Activated T-helper 17 cell treated with anti-CD3 and anti-CD28 coated beads, Interleukin-2, amount 50 U/mL, for 72 hours (primary cell): ENCODE results near the gene DAAM2. TPM values are rescaled to one million over a fixed set of nuclear protein-coding genes. Genes with fewer than 3 reads are reported as not detected.

Source experiments
- ATAC-seq: fragments of 150-1000 bp; cut with Tn5 transposase; replicated peaks from 2 replicates; pipeline ENCODE4 v1.10.0; 2021; ENCODE audit warnings: mild to moderate bottlenecking, moderate library complexity
- H3K27ac Mint-ChIP-seq: one replicate; pipeline ENCODE4 v1.8.0; 2022; ENCODE audit warnings: mixed read lengths
- H3K27me3 Mint-ChIP-seq: one replicate; pipeline ENCODE4 v1.8.0; 2022; ENCODE audit warnings: mixed read lengths
- H3K36me3 Mint-ChIP-seq: one replicate; pipeline ENCODE4 v1.8.0; 2022; ENCODE audit warnings: low read depth, mild to moderate bottlenecking, mixed read lengths
- H3K4me1 Mint-ChIP-seq: one replicate; pipeline ENCODE4 v1.8.0; 2022; ENCODE audit warnings: mixed read lengths
- H3K4me3 Mint-ChIP-seq: one replicate; pipeline ENCODE4 v1.8.0; 2022; ENCODE audit warnings: mild to moderate bottlenecking, mixed read lengths
- H3K9me3 Mint-ChIP-seq: one replicate; pipeline ENCODE4 v1.8.0; 2022; ENCODE audit warnings: mixed read lengths
- total RNA-seq, 2 donors: library from RNA; stranded (reverse); gene quantifications; one replicate each; pipeline ENCODE4 v1.2.3, GENCODE V29; 2022

DAAM2 gene
- total RNA-seq, 2 donors from 2014 or later: not detected

GRCh38 chr6:39800034-39801032 is 8.2 kb downstream of the DAAM2 start:
- no peak for ATAC-seq
- peaks cover 15% of the 10 kb centered on the region for H3K27me3 Mint-ChIP-seq
- no peak overlapping the region for H3K27ac Mint-ChIP-seq
- H3K36me3 Mint-ChIP-seq: no peaks in the 10 kb centered on the region
- no peak overlapping the region for H3K4me3 Mint-ChIP-seq
- no peaks in the 10 kb centered on the region for H3K4me1 Mint-ChIP-seq
- H3K9me3 Mint-ChIP-seq: no peaks in the 10 kb centered on the region

GRCh38 chr6:39801456-39802251 is 9.5 kb downstream of the DAAM2 start:
- no peak overlapping the region for H3K4me3 Mint-ChIP-seq
- H3K9me3 Mint-ChIP-seq: no peaks in the 10 kb centered on the region
- H3K27me3 Mint-ChIP-seq: peaks cover 15% of the 10 kb centered on the region
- no peak for ATAC-seq
- no peak overlapping the region for H3K27ac Mint-ChIP-seq
- H3K4me1 Mint-ChIP-seq: no peaks in the 10 kb centered on the region
- no peaks in the 10 kb centered on the region for H3K36me3 Mint-ChIP-seq

DNA sequence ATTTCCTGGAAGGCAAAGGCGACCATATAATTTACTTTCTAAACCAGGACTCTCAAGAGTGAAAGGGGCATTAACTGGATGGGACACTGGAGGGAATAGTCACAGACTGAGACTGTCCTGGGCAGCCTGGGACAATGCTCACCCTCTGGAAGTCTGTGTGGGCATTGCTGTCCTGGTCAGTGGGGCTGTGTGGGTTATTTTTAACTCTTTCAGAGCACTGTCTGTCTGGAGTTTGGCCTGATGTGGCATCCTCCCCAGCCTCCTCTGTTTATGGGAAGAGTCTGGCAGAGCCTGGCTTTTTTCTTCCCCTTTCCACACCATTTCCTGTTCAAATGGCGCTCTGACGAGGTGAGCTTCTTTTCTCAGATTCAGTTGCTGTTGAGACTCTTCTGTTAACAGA is 11.7 kb downstream of the DAAM2 start:
- Mint-ChIP-seq H3K27me3 (peaks cover 22% of the 10 kb centered on the region), H3K27ac (no peak overlapping the region), H3K4me3 (no peak overlapping the region), H3K36me3 (no peaks in the 10 kb centered on the region), H3K4me1 (no peaks in the 10 kb centered on the region), H3K9me3 (no peaks in the 10 kb centered on the region)
- ATAC-seq: no peak

DNA sequence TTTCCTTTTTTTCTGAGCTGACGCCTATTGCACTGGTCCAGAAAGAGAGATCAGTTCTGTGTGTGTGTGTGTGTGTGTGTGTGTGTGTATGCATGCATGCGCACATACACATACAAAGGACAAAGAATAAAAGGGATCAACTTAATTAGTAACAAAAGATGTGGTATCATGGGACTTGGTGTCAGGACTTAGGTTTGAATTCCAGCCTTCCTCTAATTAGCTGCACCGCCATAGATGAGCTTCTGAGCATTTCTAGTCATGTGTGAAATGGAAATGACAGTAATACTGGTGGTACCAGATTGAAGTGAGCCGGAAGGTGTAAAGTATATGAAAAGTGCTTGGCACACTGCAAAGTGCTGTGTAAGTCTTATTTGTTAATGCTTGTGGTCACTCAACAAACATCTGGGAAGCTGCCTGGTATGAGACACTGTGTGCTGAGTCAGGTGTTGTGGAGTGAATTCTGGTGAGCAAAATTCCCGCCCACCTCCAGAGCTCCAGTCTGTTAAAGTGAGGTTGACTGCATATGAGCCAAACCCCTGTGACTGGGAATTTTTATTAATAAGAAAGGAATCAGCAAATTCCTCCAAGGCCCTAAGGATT is 12.4 kb downstream of the DAAM2 start:
- no peak overlapping the region for H3K4me3 Mint-ChIP-seq
- no peaks in the 10 kb centered on the region for H3K36me3 Mint-ChIP-seq
- no peaks in the 10 kb centered on the region for H3K9me3 Mint-ChIP-seq
- H3K27ac Mint-ChIP-seq: no peak overlapping the region
- no peaks in the 10 kb centered on the region for H3K4me1 Mint-ChIP-seq
- no peak for ATAC-seq
- H3K27me3 Mint-ChIP-seq: peaks cover 22% of the 10 kb centered on the region

DNA sequence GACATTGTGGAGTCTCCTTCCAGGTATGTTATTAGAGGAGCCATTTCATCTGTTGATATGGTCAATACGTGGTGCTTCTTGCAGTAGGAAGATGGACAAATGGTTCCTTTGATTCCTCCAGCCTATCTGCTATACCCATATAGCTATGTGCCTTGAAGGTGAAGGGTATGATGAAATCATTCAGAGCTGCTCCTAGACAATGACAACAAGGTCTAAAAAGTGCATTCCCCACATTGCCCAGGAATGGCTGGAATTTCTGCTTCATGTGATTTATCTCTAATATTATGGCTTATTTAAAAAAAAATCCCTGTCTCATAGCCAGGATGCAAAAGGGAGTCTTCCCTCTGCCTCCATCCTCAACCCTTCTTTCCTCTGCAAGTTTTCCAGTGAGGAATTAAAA is 14.1 kb downstream of the DAAM2 start:
- Mint-ChIP-seq H3K9me3 (peaks cover 3% of the 10 kb centered on the region), H3K27me3 (peaks cover 26% of the 10 kb centered on the region), H3K36me3 (no peaks in the 10 kb centered on the region), H3K4me1 (no peaks in the 10 kb centered on the region), H3K27ac (no peak overlapping the region), H3K4me3 (no peak overlapping the region)
- no peak for ATAC-seq

DNA sequence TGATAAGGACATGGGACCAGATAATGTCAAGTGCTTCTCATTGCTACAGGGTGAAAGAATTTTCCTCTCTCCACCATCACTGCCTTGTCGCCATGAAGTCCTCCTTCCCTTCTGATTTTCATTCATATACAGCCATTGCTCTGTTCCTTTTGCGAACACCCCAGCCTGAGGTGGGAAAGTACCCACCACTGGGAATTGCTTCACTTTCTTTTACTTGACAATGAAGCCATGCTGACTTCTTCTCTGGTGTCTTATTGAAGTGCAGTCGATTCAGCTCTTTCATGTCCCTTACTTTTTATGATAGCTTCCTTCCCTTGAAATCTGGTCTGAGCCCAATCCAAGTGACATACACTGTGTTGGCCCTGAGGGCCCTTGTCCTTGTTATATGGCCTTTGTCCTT is 16.2 kb downstream of the DAAM2 start:
- H3K36me3 Mint-ChIP-seq: no peaks in the 10 kb centered on the region
- peaks cover 3% of the 10 kb centered on the region for H3K9me3 Mint-ChIP-seq
- H3K4me3 Mint-ChIP-seq: no peak overlapping the region
- H3K27ac Mint-ChIP-seq: no peak overlapping the region
- peaks cover 35% of the 10 kb centered on the region for H3K27me3 Mint-ChIP-seq
- ATAC-seq: no peak
- H3K4me1 Mint-ChIP-seq: no peaks in the 10 kb centered on the region

- no peak for ATAC-seq
- H3K27ac Mint-ChIP-seq: no peak overlapping the region
- no peaks in the 10 kb centered on the region for H3K36me3 Mint-ChIP-seq
- peaks cover 3% of the 10 kb centered on the region for H3K9me3 Mint-ChIP-seq
- H3K27me3 Mint-ChIP-seq: peaks cover 35% of the 10 kb centered on the region
- H3K4me3 Mint-ChIP-seq: no peak overlapping the region
- H3K4me1 Mint-ChIP-seq: no peaks in the 10 kb centered on the region
Observed at GRCh38 chr6:39808964-39809363, 16.8 kb downstream of the DAAM2 start.

- Mint-ChIP-seq H3K4me1 (no peaks in the 10 kb centered on the region), H3K4me3 (no peak overlapping the region), H3K27me3 (peaks cover 21% of the 10 kb centered on the region), H3K27ac (no peak overlapping the region), H3K9me3 (peaks cover 3% of the 10 kb centered on the region), H3K36me3 (no peaks in the 10 kb centered on the region)
- no peak for ATAC-seq
Observed at GRCh38 chr6:39811835-39812345, 19.7 kb downstream of the DAAM2 start.

GRCh38 chr6:39812496-39812852 is 20.3 kb downstream of the DAAM2 start:
- peaks cover 19% of the 10 kb centered on the region for H3K27me3 Mint-ChIP-seq
- peaks cover 3% of the 10 kb centered on the region for H3K9me3 Mint-ChIP-seq
- no peak overlapping the region for H3K4me3 Mint-ChIP-seq
- H3K36me3 Mint-ChIP-seq: no peaks in the 10 kb centered on the region
- H3K27ac Mint-ChIP-seq: no peak overlapping the region
- H3K4me1 Mint-ChIP-seq: no peaks in the 10 kb centered on the region
- no peak for ATAC-seq

DNA sequence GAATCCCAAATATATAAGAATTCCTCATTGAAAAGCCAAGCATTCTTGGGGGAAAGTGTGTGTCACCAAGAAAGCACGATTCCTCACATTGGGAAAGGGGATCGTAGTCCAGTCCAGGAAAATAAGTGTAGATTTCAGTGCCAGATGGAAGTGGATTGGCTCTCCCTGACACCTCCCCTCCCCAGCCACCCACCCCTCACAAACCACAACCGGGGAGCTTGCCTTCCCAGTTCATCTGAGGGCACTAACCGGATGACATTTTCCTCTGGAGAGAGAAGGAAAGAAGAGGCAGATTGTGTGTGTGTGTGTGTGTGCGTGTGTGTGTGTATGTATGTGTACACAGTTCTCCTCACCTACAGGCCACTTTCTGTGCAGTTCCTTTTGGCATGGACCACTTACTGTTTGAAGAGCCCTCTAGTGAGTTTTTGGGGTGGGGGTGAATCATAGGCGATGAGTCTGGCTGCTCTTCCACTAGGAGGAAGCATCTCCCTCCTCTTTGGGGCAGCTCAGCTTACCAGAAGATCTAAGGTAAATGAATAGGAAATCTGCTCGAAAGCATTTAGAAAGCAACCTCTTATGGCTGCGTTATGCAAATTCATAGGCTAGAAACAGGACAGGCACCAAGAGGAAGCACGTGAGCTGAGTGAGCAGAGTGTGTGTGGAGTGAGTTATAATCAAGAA is 20.8 kb downstream of the DAAM2 start:
- Mint-ChIP-seq H3K27ac (no peak overlapping the region), H3K36me3 (no peaks in the 10 kb centered on the region), H3K27me3 (peaks cover 19% of the 10 kb centered on the region), H3K9me3 (peaks cover 3% of the 10 kb centered on the region), H3K4me1 (no peaks in the 10 kb centered on the region), H3K4me3 (no peak overlapping the region)
- ATAC-seq: no peak

DNA sequence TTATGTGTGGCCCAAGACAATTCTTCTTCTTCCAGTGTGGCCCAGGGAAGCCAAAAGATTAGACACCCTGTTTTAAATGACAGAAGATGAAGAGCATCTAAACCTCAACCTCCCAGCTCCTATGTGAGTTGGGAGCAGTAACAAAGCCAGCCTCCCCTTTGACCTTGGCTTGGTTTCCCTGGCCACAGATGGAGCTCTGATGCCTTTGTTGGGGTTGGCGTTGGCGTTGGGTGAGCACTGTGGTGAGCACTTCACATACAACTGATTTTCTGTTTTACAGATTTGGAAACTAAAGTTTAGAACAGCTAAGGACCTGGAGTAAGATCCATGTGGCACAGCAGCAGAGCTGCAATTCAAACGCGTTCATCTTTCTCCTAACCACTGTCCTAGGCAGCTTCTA is 22.1 kb downstream of the DAAM2 start:
- Mint-ChIP-seq H3K4me3 (no peak overlapping the region), H3K9me3 (peaks cover 3% of the 10 kb centered on the region), H3K36me3 (no peaks in the 10 kb centered on the region), H3K27ac (no peak overlapping the region), H3K4me1 (no peaks in the 10 kb centered on the region), H3K27me3 (peaks cover 13% of the 10 kb centered on the region)
- ATAC-seq: no peak

DNA sequence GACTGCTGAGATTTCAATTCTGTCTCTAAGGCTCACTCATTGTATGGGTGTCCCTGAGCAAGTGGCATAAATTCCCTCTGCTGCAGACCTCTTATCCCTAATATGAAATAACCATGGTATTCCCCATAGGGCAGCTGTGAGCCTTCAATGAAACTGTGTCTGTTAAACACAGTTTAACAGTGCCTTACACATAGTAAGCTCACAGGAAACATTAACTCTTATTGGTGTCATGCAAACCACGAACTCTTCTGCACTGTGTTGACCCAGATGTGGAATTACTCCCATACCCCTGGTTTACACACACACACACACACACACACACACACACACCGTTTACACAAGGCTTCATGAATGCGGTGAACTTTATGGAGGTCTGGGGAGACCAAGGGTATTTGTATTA is 23.2 kb downstream of the DAAM2 start:
- Mint-ChIP-seq H3K4me3 (no peak overlapping the region), H3K36me3 (no peaks in the 10 kb centered on the region), H3K4me1 (no peaks in the 10 kb centered on the region), H3K9me3 (peaks cover 3% of the 10 kb centered on the region), H3K27me3 (peaks cover 13% of the 10 kb centered on the region), H3K27ac (no peak overlapping the region)
- no peak for ATAC-seq

- H3K27ac Mint-ChIP-seq: no peak overlapping the region
- H3K36me3 Mint-ChIP-seq: no peaks in the 10 kb centered on the region
- H3K27me3 Mint-ChIP-seq: peaks cover 5% of the 10 kb centered on the region
- H3K4me3 Mint-ChIP-seq: no peak overlapping the region
- no peak for ATAC-seq
- H3K9me3 Mint-ChIP-seq: no peaks in the 10 kb centered on the region
- no peaks in the 10 kb centered on the region for H3K4me1 Mint-ChIP-seq
Observed at GRCh38 chr6:39816747-39817146, 24.6 kb downstream of the DAAM2 start.

- Mint-ChIP-seq H3K9me3 (no peaks in the 10 kb centered on the region), H3K27ac (no peak overlapping the region), H3K27me3 (no peaks in the 10 kb centered on the region), H3K4me1 (no peaks in the 10 kb centered on the region), H3K36me3 (no peaks in the 10 kb centered on the region), H3K4me3 (no peak overlapping the region)
- no peak for ATAC-seq
Observed at GRCh38 chr6:39818695-39819094, 26.5 kb downstream of the DAAM2 start.
